Panc1 (cell line): ENCODE results near the gene NLRP7. TPM values are rescaled to one million over a fixed set of nuclear protein-coding genes. Genes with fewer than 3 reads are reported as not detected.
"Not testable (repeated sequence)": the region's sequence is repeated elsewhere in the genome, so short reads cannot be mapped to it uniquely, and the experiment has no call there.

Experiments used
- ATAC-seq: fragments of 200-7000 bp; cut with Tn5 transposase; 2 replicates; pipeline ENCODE4 v1.9.1; 2020; ENCODE audit warnings: mild to moderate bottlenecking, moderate library complexity
- BruUV-seq: library from RNA; stranded (reverse); fragments of 400-500 nt; replicated peaks from 2 replicates; lab custom pipeline; 2021; lab: Mats Ljungman, UMichigan
- CTCF ChIA-PET: fragments of 300-600 bp; sonication (Branson Sonifier 250); formaldehyde crosslinking; loops from one replicate; lab custom pipeline; 2022; ENCODE audit warnings: antibody characterized with exemption; lab: Charles Lee
- POLR2A ChIA-PET: fragments of 300-600 bp; sonication (Branson Sonifier 250); formaldehyde crosslinking; loops from one replicate; lab custom pipeline; 2022; ENCODE audit warnings: antibody characterized with exemption; lab: Charles Lee
- DNase-seq: peaks from one replicate; pipeline ENCODE4 v3.0.0-alpha.2; 2010; ENCODE audit warnings: low read depth, low spot score
- H3K27ac ChIP-seq: 2 replicates; pipeline ENCODE4 v1.5.1; 2011; ENCODE audit warnings: mild to moderate bottlenecking, low read length, inconsistent platforms
- H3K27me3 ChIP-seq: fragments of 200-500 bp; sonication (Bioruptor generic); 2 replicates; pipeline ENCODE4 v1.6.0; 2014; ENCODE audit warnings: low read length, inconsistent platforms; ENCODE audit not compliant: control insufficient read depth, insufficient read depth
- H3K36me3 ChIP-seq: fragments of 200-500 bp; sonication (Bioruptor generic); 2 replicates; pipeline ENCODE4 v1.5.1; 2014; ENCODE audit warnings: inconsistent platforms, mild to moderate bottlenecking, low read length, moderate library complexity; ENCODE audit not compliant: control insufficient read depth, insufficient read depth
- H3K4me1 ChIP-seq: 2 replicates; pipeline ENCODE4 v1.5.1; 2011; ENCODE audit warnings: inconsistent platforms, mild to moderate bottlenecking, low read length, moderate library complexity; ENCODE audit not compliant: control insufficient read depth, insufficient read depth
- H3K4me3 ChIP-seq, 2 experiments: 2 replicates each; pipeline ENCODE4 v1.5.1; 2011 to 2012; ENCODE audit warnings: low read depth in 2 of 2, low read length in 2 of 2, mild to moderate bottlenecking in 2 of 2, inconsistent platforms in 1 of 2, moderate library complexity in 1 of 2
- H3K9me3 ChIP-seq: fragments of 200-500 bp; sonication (Bioruptor generic); 2 replicates; pipeline ENCODE4 v1.5.1; 2014; ENCODE audit warnings: low read depth, mild to moderate bottlenecking, inconsistent platforms, low read length, moderate library complexity; ENCODE audit not compliant: control insufficient read depth, insufficient read depth
- CTCF ChIP-seq: fragments of 450-650 bp; IDR thresholded peaks from 2 replicates; pipeline ENCODE4 v1.5.1; 2017; ENCODE audit warnings: mild to moderate bottlenecking
- POLR2AphosphoS5 ChIP-seq: IDR thresholded peaks from 2 replicates; pipeline ENCODE4 v1.6.1; 2012; ENCODE audit warnings: mild to moderate bottlenecking, low read depth, low read length, moderate library complexity
- SIN3A ChIP-seq: IDR thresholded peaks from 2 replicates; pipeline ENCODE4 v1.6.1; 2012; ENCODE audit warnings: low read depth, mild to moderate bottlenecking, low read length, moderate library complexity, borderline replicate concordance; ENCODE audit not compliant: insufficient read depth
- TCF7L2 ChIP-seq: IDR thresholded peaks from 2 replicates; pipeline ENCODE4 v1.6.1; 2011; ENCODE audit warnings: mild to moderate bottlenecking, low read depth, low read length, inconsistent platforms
- in situ Hi-C: cut with HindIII; loops from 2 replicates; pipeline ENCODE4 v1.10.0; 2016; ENCODE audit warnings: low sequenced_read_pairs, low pct_unique_long_range_greater_than_20kb
- intact Hi-C: fragments of 100-400 bp; cut with micrococcal nuclease; formaldehyde crosslinking; loops from one replicate; pipeline ENCODE4 v1.10.0; 2022; ENCODE audit not compliant: unreplicated experiment
- total RNA-seq: library from RNA; stranded (reverse); gene quantifications from one replicate; pipeline ENCODE4 v1.2.1, GENCODE V29; 2021; ENCODE audit not compliant: unreplicated experiment
- TF ChIP-seq, protein P1 (sequence below), 2 experiments: IDR thresholded peaks; 2 replicates each; pipeline ENCODE4 v1.6.1; 2011 to 2012; ENCODE audit warnings: low read depth in 2 of 2, control low read depth in 1 of 2, low read length in 1 of 2, mild to moderate bottlenecking in 1 of 2, moderate library complexity in 1 of 2; ENCODE audit not compliant: insufficient read depth in 1 of 2

Gene NLRP7
- total RNA-seq, 1 experiment from 2014 or later: not detected

DNA sequence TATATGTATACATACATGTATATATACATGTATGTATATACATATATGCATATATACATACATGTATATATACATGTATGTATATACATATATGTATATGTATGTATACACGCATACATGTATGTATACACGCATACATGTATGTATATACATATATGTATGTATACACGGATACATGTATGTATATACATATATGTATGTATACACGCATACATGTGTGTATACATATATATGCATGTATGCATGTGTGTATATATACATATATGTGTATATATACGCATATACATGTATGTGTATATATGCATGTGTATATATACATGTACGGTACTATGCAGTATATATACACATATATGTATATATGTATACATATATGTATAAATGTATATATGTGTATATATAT lies 44.0 kb downstream of the NLRP7 start:
- H3K27ac ChIP-seq: no peak overlapping the region
- no peak overlapping the region for H3K4me3 ChIP-seq
- no peak for TF ChIP-seq POLR2AphosphoS5
- no peak for TF ChIP-seq SIN3A
- TF ChIP-seq CTCF: no peak
- TF ChIP-seq TCF7L2: no peak
- TF ChIP-seq, protein P1, sequence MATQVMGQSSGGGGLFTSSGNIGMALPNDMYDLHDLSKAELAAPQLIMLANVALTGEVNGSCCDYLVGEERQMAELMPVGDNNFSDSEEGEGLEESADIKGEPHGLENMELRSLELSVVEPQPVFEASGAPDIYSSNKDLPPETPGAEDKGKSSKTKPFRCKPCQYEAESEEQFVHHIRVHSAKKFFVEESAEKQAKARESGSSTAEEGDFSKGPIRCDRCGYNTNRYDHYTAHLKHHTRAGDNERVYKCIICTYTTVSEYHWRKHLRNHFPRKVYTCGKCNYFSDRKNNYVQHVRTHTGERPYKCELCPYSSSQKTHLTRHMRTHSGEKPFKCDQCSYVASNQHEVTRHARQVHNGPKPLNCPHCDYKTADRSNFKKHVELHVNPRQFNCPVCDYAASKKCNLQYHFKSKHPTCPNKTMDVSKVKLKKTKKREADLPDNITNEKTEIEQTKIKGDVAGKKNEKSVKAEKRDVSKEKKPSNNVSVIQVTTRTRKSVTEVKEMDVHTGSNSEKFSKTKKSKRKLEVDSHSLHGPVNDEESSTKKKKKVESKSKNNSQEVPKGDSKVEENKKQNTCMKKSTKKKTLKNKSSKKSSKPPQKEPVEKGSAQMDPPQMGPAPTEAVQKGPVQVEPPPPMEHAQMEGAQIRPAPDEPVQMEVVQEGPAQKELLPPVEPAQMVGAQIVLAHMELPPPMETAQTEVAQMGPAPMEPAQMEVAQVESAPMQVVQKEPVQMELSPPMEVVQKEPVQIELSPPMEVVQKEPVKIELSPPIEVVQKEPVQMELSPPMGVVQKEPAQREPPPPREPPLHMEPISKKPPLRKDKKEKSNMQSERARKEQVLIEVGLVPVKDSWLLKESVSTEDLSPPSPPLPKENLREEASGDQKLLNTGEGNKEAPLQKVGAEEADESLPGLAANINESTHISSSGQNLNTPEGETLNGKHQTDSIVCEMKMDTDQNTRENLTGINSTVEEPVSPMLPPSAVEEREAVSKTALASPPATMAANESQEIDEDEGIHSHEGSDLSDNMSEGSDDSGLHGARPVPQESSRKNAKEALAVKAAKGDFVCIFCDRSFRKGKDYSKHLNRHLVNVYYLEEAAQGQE (IDR thresholded peaks at IDR 0.05; ENCODE audit: insufficient read depth in 1 of 2, low read depth in 2 of 2, low read length in 1 of 2): no peak
- H3K36me3 ChIP-seq: no peaks in the 10 kb centered on the region
- intact Hi-C loops: no loop called here
- H3K9me3 ChIP-seq: no peaks in the 10 kb centered on the region
- BruUV-seq: no TSS peak
- no peak for DNase-seq
- H3K27me3 ChIP-seq: no peaks in the 10 kb centered on the region
- no peaks in the 10 kb centered on the region for H3K4me1 ChIP-seq
- no peak for ATAC-seq
- ChIA-PET CTCF (no interaction called here), POLR2A (no interaction called here)
- in situ Hi-C loops: no loop called here

DNA sequence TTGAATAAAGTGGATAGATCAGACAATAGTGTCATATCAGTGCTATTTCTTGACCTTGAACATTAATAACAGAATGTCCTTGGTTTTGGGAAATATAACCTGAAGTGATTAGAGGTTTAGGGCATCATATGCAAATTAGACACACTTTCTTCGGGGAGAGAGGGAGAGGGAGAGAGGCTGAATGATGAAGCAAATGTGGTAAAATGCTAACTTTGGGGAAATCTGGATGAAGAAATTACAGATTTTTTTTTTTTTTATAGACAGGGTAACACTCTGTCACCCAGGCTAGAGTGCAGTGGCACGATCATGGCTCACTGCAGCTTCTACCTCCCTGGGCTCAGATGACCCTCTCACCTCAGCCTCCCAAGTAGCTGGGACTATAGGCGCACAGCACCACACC lies 45.3 kb downstream of the NLRP7 start:
- ChIA-PET CTCF (no interaction called here), POLR2A (no interaction called here)
- DNase-seq (no peak), ATAC-seq (no peak)
- Histone ChIP-seq H3K36me3 (no peaks in the 10 kb centered on the region), H3K4me3 (no peak overlapping the region), H3K27me3 (no peaks in the 10 kb centered on the region), H3K4me1 (no peaks in the 10 kb centered on the region), H3K9me3 (no peaks in the 10 kb centered on the region), H3K27ac (no peak overlapping the region)
- BruUV-seq: no TSS peak
- no peak for TF ChIP-seq TCF7L2
- no peak for TF ChIP-seq CTCF
- TF ChIP-seq, protein P1 (IDR thresholded peaks at IDR 0.05; ENCODE audit: insufficient read depth in 1 of 2, low read depth in 2 of 2, low read length in 1 of 2): no peak
- TF ChIP-seq SIN3A: no peak
- no peak for TF ChIP-seq POLR2AphosphoS5
- in situ Hi-C loops (no loop called here), intact Hi-C loops (no loop called here)

DNA sequence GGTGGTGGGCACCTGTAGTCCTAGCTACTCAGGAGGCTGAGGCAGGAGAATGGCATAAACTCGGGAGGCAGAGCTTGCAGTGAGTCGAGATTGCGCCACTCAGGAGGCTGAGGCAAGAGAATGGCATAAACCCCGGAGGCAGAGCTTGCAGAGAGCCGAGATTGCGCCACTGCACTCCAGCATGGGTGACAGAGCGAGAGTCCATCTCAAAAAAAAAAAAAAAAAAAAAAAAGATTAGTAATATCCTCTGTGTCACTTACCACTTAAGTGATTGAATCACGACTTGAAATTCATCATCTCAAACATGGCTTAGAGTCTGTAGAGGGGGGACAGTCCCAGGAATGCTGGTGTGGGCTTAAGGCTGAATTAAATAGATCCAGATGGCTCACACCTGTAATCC lies 46.2 kb downstream of the NLRP7 start:
- intact Hi-C loops, DNase-seq, H3K4me3 ChIP-seq, H3K4me1 ChIP-seq, CTCF ChIA-PET, BruUV-seq, POLR2A ChIA-PET, ATAC-seq, in situ Hi-C loops, H3K27ac ChIP-seq, H3K9me3 ChIP-seq, H3K36me3 ChIP-seq, H3K27me3 ChIP-seq: not testable (repeated sequence)

DNA sequence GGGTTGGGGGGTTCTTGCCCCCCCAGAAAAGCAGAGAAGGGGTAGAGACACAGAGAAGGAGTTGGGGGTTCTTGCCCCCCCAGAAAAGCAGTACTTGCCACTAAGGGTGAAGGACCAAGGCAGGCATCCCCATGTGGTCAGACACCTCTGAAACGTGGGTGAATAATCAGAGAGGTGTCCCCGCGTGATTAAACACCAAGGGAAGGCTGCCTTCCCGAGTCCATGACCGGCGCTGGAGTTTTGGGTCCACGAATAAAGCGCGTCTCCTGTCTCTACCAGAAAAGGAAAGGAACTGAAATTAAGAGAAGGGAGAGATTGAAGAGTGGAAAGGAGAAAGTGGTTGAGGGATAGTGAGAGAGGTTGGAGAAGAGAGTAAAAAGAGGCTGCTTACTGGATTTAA lies 47.7 kb downstream of the NLRP7 start:
- H3K4me3 ChIP-seq, CTCF ChIA-PET, H3K27me3 ChIP-seq, H3K27ac ChIP-seq, BruUV-seq, POLR2A ChIA-PET, H3K4me1 ChIP-seq, H3K36me3 ChIP-seq, intact Hi-C loops, ATAC-seq, in situ Hi-C loops, H3K9me3 ChIP-seq, DNase-seq: not testable (repeated sequence)
